ENCODE data around the gene RAE1.
"Not testable (repeated sequence)": the region's sequence is repeated elsewhere in the genome, so short reads cannot be mapped to it uniquely, and the experiment has no call there.

RAE1 gene

DNA sequence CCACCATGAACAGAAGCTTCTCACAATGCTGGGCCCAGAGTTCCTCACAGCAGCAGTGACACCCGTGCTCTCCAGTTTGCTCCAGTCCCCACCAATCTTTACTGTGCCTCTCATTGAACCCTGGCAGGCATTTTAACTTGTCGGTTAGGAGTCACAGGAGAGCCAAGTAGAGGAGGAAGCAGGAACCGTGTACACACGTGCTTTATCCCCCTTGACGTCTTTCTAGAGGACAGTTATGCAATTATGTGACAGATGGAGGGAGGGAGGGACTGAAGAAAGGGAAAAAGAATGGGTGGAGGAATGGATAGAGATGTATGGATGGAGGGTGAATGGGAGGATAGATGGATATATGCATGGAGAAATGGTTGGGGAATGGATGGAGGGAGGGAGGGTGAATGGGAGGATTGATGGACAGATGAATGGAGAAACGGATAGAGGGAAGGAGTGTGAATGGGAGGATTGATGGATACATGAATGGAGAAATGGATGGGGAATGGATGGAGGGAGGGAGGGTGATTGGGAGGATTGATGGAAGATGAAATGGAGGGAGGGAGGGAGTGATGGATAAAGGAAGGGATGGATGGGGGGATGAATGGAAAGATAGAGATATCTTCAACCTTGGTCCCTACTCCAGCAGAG lies 66.1 kb downstream of the RAE1 start:
- H3K27me3 ChIP-seq (replicated peaks; ENCODE audit: insufficient read depth, low read length), result no peaks in the 10 kb centered on the region
- peaks cover 14% of the 10 kb centered on the region for H3K4me1 ChIP-seq (ENCODE audit: low read length)
- H3K27ac ChIP-seq (ENCODE audit: low read length), result no peak overlapping the region
- H3F3A ChIP-seq (ENCODE audit: insufficient read depth, low read length), result peaks cover 8% of the 10 kb centered on the region
- no peaks in the 10 kb centered on the region for H4K20me1 ChIP-seq (ENCODE audit: insufficient read depth, low read length)
- no peaks in the 10 kb centered on the region for H3K36me3 ChIP-seq (replicated peaks; ENCODE audit: insufficient read depth, low read length)
- H3K9ac ChIP-seq (ENCODE audit: low read length), result no peak overlapping the region
- no peak overlapping the region for H3K4me2 ChIP-seq (ENCODE audit: low read depth, low read length)
- no peaks in the 10 kb centered on the region for H3K9me2 ChIP-seq (replicated peaks; ENCODE audit: insufficient read depth, low read length)
- DNase-seq, result no peak
- no peak overlapping the region for H3K4me3 ChIP-seq (ENCODE audit: low read length)
- H2AFZ ChIP-seq (ENCODE audit: low read length), result no peak overlapping the region
- H3K79me2 ChIP-seq (ENCODE audit: low read length), result no peaks in the 10 kb centered on the region
- no peaks in the 10 kb centered on the region for H3K9me3 ChIP-seq (replicated peaks; ENCODE audit: insufficient read depth, low read length)
- TF ChIP-seq EZH2 (optimal IDR thresholded peaks at IDR 0.05; ENCODE audit: low read depth, low read length), result no peak
- no peak for TF ChIP-seq EZH2phosphoT487 (IDR thresholded peaks at IDR 0.05; ENCODE audit: low read length)
- TF ChIP-seq, protein P1, sequence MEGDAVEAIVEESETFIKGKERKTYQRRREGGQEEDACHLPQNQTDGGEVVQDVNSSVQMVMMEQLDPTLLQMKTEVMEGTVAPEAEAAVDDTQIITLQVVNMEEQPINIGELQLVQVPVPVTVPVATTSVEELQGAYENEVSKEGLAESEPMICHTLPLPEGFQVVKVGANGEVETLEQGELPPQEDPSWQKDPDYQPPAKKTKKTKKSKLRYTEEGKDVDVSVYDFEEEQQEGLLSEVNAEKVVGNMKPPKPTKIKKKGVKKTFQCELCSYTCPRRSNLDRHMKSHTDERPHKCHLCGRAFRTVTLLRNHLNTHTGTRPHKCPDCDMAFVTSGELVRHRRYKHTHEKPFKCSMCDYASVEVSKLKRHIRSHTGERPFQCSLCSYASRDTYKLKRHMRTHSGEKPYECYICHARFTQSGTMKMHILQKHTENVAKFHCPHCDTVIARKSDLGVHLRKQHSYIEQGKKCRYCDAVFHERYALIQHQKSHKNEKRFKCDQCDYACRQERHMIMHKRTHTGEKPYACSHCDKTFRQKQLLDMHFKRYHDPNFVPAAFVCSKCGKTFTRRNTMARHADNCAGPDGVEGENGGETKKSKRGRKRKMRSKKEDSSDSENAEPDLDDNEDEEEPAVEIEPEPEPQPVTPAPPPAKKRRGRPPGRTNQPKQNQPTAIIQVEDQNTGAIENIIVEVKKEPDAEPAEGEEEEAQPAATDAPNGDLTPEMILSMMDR (IDR thresholded peaks at IDR 0.05; ENCODE audit: low read length), result no peak

DNA sequence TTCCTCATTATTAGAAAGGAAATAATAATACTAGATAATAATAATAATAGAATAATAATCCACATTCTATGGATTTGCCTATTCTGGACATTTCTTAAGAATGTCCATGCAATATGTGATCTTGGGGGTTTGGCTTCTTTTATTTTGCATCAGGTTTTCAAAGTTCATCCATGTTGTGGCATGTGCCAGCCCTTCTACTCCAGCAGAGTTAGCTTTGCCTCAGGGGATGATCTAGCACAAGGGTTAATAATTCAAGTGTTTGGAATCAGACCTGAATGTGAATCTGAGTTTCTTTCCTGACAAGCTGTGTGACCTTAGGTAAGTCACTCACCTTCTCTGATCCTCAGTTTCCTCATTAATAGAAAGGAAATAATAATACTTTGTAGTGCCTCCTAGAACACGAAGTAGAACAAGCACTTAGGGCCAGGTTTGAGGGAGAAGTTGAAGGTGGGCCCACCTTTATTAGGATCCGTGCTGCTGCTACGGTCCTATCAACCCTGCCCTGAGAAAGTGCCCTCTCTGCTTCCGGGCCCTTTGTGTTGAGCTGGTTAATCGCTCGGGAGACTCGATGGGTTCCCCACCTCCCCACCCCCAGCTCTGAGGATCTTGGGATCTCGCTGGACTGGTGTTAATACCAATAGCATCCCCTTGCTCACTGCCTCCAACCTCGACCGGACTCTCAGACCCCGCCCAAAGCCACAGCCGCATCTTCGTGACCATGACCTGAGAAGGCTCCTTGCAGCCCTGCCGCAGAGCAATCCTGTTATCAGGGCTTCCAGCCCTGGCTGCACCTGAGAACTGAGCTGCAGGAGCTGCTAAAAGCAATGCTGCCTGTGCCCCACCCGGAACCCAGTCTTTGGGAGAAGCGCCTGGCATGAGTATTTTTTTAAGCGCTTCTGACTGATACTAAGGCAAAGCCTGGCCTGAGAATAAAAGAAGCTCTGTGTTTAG lies 67.0 kb downstream of the RAE1 start:
- peak; percentile 92 for DNase-seq
- peak overlapping the region; percentile 17; the same call in 1 of the 2 replicates for H3K9ac ChIP-seq (ENCODE audit: low read length)
- peaks cover 14% of the 10 kb centered on the region for H3K4me1 ChIP-seq (ENCODE audit: low read length)
- H3K9me2 ChIP-seq (replicated peaks; ENCODE audit: insufficient read depth, low read length), result no peaks in the 10 kb centered on the region
- peak overlapping the region; percentile 50 for H3K4me2 ChIP-seq (ENCODE audit: low read depth, low read length)
- H3K4me3 ChIP-seq (ENCODE audit: low read length), result no peak overlapping the region
- H2AFZ ChIP-seq (ENCODE audit: low read length), result no peak overlapping the region
- H3K36me3 ChIP-seq (replicated peaks; ENCODE audit: insufficient read depth, low read length), result no peaks in the 10 kb centered on the region
- H3F3A ChIP-seq (ENCODE audit: insufficient read depth, low read length), result peaks cover 8% of the 10 kb centered on the region
- no peaks in the 10 kb centered on the region for H3K79me2 ChIP-seq (ENCODE audit: low read length)
- H3K27ac ChIP-seq (ENCODE audit: low read length), result peak overlapping the region; percentile 35; the same call in 1 of the 2 replicates
- H3K27me3 ChIP-seq (replicated peaks; ENCODE audit: insufficient read depth, low read length), result no peaks in the 10 kb centered on the region
- TF ChIP-seq EZH2 (optimal IDR thresholded peaks at IDR 0.05; ENCODE audit: low read depth, low read length) (no peak), EZH2phosphoT487 (IDR thresholded peaks at IDR 0.05; ENCODE audit: low read length) (no peak)
- TF ChIP-seq, protein P1 (IDR thresholded peaks at IDR 0.05; ENCODE audit: low read length), result no peak
- H4K20me1 ChIP-seq (ENCODE audit: insufficient read depth, low read length), result no peaks in the 10 kb centered on the region
- H3K9me3 ChIP-seq (replicated peaks; ENCODE audit: insufficient read depth, low read length), result no peaks in the 10 kb centered on the region

DNA sequence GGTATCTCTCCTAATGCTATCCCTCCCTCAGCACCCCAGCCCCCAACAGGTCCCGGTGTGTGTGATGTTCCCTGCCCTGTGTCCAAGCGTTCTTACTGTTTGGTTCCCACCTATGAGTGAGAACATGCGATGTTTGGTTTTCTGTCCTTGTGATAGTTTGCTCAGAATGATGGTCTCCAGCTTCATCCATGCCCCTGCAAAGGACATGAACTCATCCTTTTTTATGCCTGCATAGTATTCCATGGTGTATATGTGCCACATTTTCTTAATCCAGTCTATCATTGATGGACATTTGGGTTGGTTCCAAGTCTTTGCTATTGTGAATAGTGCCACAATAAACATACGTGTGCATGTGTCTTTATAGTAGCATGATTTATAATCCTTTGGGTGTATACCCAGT lies 68.4 kb downstream of the RAE1 start:
- H3K4me2 ChIP-seq (ENCODE audit: low read depth, low read length), result peak overlapping the region; percentile 50; the same call in 1 of the 2 replicates
- H3K4me1 ChIP-seq (ENCODE audit: low read length), result peaks cover 14% of the 10 kb centered on the region

More for the DNA sequence above, 68.4 kb downstream of the RAE1 start:
- H2AFZ ChIP-seq (ENCODE audit: low read length); H3K36me3 ChIP-seq (replicated peaks; ENCODE audit: insufficient read depth, low read length); H3K27me3 ChIP-seq (replicated peaks; ENCODE audit: insufficient read depth, low read length); H3K27ac ChIP-seq (ENCODE audit: low read length); DNase-seq; H3K9me3 ChIP-seq (replicated peaks; ENCODE audit: insufficient read depth, low read length); H3K9ac ChIP-seq (ENCODE audit: low read length); H3K79me2 ChIP-seq (ENCODE audit: low read length); H3K9me2 ChIP-seq (replicated peaks; ENCODE audit: insufficient read depth, low read length); H3K4me3 ChIP-seq (ENCODE audit: low read length); H4K20me1 ChIP-seq (ENCODE audit: insufficient read depth, low read length); H3F3A ChIP-seq (ENCODE audit: insufficient read depth, low read length): not testable (repeated sequence)

Data from MM.1S (cell line).